ENCODE data around the gene GRK3.
"Not testable (repeated sequence)": the region's sequence is repeated elsewhere in the genome, so short reads cannot be mapped to it uniquely, and the experiment has no call there.

Gene GRK3

GRCh38 chr22:25564320-25564978 lies at the start of gene GRK3:
Gene GRK3 (plus strand): TSS chr22:25564675. CDS start chr22:25565041, 366 bp downstream.
- DNase-seq, result peak; percentile 26

DNA sequence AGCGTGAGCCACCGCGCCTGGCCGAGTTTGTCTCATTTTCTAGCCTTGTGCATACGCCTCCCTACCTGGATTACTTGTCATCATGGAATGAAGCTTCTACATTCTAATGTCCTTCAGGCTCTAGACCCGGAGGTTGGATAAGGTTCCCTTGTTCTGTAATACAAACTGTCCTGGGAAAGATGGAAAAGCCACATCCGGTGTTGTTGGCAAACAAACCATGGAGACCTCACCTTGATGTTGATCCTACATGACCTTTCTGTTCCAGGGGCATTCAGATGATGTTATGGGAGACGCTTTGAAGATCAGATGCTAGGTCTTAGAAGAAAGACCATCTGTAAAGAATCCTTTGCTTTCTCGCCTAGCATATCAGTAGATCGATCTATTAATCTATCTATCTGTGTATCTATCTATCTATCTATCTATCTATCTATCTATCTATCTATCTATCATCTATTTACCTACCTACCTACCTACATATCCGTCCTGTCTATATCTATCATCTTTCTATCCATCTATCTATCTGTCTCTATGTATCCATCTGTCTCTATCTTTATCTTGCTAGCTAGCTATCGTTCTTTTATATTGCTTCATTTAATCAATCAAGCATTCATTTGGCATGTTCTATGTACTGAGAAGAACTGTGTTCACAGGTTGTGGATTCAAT lies 46.3 kb upstream of the GRK3 start:
- DNase-seq, result no peak

DNA sequence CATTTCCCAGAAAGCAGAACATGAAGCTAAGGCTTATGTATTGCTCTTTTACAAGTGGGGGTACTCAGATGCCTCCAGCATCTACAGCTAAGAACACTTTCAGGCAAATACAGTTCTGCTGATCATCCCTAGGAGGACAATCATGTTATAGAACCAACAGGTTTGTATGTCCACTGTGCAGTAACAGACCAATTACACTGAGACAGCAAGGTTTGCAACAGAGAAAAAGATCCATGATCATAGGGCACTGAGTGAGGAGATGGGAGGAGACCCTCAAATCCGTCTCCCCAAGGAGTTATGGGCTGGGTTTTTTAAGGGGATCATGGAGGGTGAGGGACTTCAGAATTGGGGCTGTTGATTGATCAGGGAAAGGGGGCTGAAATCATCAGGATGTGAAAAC lies 39.1 kb upstream of the GRK3 start:
- DNase-seq, result no peak

DNA sequence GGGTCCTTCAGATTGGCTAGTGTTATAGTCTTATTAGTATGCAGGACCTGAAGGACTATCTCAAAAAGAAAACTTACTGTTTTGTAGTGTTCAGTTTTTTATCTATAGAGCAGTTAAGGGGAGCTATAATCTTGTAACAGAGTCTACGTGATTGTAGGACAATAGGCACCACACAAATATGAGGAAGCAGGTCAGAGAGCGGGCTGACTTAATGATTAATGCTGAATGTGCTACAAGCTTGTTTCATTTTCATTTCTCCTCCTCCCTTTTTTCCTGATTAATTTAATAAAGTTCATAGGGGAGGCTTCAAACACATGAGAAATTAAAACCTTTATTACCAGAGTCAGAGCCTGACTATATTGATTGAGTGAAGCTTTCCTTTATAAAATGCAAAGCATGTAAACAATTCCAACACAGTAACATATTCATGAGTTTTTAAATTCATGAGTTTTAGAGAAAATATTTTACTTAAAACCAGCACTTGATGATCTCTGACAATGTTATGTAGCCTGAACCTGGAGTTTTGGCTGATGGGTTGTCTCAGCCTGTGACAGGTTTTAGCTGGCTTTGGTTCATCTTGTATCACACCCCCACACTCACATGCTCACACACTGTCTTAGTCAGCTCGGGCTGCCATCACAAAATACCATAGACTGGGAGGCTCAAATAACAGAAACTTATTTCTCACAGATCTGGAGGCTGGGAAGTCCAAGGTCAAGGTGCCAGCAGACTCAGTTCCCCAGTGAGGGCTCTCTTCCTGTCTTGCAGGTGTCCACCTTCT lies 38.5 kb upstream of the GRK3 start:
- not testable (repeated sequence) for DNase-seq

GRCh38 chr22:25527016-25527415 lies 37.5 kb upstream of the GRK3 start:
- not testable (repeated sequence) for DNase-seq

DNA sequence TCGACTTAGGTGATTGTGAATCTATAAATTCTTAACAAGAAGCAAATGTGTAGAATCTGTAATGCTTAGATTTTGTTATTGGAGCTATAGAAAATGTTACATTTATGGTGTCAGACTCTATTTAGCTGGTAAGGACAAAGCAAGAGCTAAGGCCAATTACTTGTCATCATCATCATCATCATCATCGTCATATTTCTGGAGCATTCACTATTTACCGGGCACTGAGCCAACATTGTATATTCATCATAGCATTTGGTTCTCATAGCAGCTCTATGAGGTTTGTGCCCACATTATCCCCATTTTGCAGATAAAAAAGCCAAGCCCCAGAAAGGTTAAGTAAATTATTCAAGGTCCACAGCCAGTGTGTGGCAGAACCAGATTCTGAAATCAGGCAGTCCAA lies 36.4 kb upstream of the GRK3 start:
- not testable (repeated sequence) for DNase-seq

DNA sequence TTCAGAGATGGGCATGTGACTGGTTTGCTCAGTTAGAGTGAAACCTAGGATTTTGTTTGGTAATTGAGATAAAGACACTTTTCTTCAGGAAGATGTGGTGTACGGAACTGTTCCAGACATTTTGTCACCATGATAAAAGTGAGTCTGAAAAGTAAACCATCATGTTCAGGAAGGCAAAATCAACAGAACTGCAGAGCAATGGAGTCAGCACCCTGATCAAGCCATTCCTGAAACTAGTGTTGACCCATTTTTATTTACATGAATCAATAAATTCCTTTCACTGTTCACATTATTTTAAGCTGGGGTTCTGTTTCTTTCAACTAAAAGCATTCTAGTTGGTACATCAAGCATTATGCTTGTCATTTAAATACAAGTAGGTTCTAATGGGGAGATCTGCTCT lies 35.4 kb upstream of the GRK3 start:
- not testable (repeated sequence) for DNase-seq

- not testable (repeated sequence) for DNase-seq
Observed at GRCh38 chr22:25529541-25530137, 34.8 kb upstream of the GRK3 start.

GRCh38 chr22:25531677-25532076 lies 32.8 kb upstream of the GRK3 start:
- DNase-seq, result not testable (repeated sequence)

DNA sequence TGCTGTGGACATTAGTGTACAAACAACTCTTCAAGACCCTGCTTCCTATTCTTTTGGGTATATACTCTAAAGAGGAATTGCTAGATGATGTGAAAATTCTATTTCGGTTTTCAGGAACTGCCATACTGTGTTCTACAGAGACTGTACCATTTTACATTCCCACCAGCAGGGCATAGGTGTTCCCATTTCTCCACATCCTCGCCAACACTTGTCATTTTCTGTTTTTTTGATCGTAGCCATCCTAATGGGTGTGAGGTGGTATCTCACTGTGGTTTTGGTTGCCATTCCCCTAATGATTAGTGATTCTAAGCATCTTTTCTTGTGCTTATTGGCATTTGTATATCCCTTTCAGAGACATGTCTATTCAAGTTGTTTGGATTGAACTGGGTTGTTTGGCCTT lies 29.8 kb upstream of the GRK3 start:
- no peak for DNase-seq

GRCh38 chr22:25536589-25536988 lies 27.9 kb upstream of the GRK3 start:
- no peak for DNase-seq

DNA sequence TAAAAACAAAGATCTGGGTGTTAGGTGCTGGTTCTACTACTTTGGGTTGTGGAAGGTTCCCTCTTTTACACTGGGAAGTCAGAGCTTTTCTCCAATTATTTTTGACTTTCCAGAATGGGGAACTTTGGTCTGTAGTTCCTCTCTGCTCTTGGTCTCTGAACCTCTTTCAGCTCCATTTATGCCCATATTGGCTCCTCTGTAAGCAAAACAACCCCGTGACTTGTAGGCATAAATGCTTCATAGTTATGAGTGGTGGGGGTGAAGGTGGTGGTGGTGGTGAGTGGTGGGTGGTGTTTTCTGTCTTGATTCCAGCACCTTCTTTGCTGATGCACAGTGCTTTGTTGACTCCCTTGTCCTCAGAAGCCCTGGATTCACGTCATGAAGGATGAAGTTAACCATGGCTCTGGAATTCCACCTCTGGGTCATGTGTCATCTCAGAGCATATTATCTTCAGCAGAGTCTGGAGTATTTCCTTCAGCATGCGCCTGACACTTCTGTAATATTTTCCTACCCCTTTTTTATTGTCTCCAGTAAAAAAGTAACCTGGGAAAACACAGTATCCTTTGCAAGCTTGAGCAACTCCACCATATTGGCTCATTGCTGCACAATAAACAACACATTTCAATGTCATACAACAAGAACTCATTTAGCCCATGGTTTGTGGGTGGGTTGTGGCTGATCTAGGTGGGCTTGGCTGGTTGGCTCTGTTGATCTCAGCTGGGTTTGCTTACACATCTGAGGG lies 24.1 kb upstream of the GRK3 start:
- DNase-seq, result no peak

DNA sequence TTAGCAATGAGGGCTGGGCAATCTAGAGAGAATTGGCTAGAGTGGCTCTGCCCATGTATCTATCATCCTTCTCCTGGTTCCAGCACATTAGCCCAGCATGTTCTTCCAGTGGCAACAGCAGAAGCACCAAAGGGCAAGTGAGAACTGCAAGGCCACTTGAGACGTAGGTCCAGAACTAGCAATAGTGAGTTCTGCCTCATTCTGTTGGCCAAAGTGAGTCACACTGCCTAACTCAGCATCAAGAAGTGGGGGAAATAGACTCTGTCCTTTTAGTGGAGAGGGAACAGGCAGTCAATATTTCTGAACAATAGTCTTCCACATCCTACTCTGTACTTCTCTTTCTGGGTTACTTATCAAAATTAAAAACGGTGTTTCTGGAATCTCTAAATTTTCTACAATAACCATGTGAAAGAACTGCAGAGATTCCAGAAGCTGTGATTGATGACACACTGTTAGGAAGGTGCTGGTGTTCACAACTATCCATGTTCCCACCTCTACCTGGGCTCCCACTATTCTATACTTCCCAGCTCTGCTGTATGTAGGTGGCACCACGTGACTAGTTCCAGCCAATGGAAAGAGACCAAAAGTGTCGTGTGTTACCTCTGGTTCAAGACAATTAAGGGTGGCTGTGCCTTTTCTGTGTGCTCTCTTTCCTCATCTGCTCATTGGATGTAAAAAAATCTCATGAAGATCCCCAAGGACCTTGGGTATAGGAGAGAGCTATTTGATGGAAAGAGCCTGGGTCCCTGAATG lies 23.4 kb upstream of the GRK3 start:
- DNase-seq, result no peak

GRCh38 chr22:25542191-25542590 lies 22.3 kb upstream of the GRK3 start:
- no peak for DNase-seq

DNA sequence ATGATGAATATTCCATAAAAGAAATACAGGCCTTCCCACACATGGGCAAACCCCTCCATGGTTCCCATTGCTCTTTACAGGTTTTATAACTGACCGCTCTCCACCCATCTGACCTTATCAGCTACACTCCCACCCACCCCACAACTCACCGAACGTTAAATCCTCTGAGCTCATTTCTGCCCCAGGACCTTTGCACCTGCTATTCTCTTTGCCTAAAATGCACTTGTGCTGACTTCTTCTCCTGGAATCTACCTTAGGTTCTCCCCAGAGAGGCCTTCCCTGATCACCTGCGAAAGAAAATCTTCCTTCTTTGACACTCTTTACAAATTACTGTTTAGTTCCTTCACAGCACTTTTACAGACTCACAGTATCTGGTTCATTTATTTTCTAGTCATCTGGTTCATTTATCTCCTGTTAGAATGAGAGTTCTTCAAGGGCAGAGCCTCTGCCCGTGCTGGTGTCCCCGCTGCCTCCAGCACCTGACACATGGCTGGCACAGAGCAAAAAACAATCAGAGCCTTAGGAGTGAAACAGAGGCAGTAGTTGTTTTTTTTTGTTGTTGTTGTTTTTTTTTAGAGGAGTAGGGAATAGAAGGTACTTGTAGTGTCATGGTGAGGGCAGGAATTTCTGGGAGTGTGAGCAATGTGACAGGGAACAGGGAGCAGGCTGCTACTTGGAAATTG lies 21.6 kb upstream of the GRK3 start:
- no peak for DNase-seq

DNA sequence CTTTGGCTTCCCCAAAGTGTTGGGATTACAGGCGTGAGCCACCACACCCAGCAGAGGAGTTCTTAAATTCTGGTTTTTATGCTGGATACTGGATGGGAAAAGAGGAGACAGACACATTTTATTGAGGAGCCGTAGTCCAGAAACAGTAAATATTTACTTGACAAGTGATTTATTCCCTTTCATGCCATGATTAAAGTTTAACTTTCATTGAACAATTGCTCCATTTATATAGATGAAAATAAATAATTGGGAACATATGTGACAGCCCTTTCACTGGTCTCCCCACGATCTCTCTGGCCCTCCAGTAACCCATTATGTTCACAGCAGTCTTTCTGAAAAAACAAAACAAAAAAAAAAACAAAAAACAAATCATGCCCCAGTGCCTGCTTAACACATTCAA lies 19.3 kb upstream of the GRK3 start:
- DNase-seq, result no peak

DNA sequence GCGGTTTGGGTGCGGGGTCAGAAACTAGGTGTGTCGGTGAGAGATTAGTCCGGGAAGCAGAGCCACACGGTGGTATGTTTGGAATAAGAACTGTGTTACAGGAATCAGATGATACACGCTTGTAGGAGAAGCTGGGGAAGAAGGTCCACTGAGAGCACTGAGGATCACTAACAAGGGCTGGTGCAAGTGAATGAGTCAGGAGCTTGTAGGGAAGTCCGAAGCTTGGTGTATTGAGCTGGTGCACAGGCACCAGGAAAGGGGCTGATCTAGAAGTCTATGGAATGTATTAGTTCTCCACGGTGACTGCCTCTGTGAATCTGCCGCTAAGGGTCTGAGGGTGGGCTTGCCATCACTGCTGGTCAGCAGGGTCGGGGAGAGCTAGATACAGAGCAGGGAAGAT lies 18.8 kb upstream of the GRK3 start:
- no peak for DNase-seq

DNA sequence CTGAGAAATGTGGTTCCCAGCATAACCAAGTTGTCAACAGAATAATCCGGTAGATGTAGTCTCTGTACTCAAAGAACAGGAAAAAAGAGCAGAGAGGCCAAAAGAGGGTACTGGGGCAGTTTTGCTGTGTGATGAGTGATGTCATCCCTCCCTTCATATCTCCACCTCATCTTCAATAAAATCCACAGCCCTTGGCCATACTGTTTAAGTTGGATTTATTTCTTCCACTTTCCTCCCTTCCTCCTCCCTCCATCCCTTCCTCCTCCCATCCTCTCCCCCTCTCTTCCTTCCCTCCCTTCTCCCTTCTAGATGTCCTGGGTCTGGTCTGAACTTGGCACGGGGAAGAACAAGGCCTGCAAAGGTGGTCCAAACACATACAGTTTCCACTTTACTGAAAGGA lies 18.2 kb upstream of the GRK3 start:
- no peak for DNase-seq

DNA sequence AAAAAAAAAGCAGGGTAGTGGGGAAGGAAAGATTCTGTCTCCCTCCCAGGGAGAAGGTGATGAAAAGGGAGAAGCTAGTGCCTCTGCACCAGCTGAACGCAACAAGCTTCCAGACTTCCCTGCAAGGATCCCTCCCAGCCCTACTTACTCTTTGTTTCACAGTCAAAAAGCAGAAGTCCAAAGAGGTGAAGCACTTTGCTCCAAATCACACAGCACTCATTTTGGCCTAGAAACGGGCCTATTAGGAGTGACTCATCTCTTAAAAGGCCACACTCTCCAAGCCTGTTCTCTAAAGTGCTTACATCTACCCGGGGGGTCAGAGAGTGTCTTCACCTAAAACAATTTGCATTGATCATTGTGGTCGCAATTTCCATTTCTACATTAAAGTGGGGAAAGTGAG lies 17.7 kb upstream of the GRK3 start:
- DNase-seq, result no peak

- no peak for DNase-seq
Observed at GRCh38 chr22:25548866-25549464, 15.5 kb upstream of the GRK3 start.

DNA sequence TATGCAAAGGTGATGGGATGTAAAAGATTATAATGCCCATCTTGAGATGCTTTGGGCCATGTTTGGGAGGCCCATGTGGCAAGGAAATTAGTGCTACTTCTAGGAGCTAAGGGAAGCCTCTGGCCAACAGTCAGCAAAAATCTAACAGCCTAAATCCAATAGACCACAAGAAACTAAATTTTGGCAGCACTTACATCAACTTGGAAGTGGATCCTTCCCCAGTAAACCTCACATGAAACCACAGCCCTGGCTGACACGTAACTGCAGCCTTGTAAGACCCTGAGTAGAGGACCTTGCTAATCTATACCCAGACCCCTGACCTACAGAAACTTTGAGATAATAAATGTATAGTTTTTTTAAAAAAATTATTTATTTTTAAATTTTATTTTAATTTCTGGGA lies 13.1 kb upstream of the GRK3 start:
- DNase-seq, result no peak
